Measurements from ENCODE around the gene LSM14B.

- TF ChIP-seq POLR2A (IDR thresholded peaks at IDR 0.05) (no peak), CTCF (IDR thresholded peaks at IDR 0.05) (no peak)
These were observed 13.4 kb downstream of the LSM14B start for GRCh38 chr20:62135573-62136266.

All from Peyer's patch (tissue), 4 donors.